D721Med (cell line): ENCODE measurements around the gene HOXB9.

ENCODE experiments used
- DNase-seq: peaks from one replicate; pipeline ENCODE4 v3.0.0; 2011; ENCODE audit warnings: low spot score; ENCODE audit not compliant: insufficient read length
- FAIRE-seq: peaks from 2 replicates; lab custom pipeline; 2011; peaks lifted over from hg19 to GRCh38; lab: Jason Lieb, UNC
- CTCF ChIP-seq: IDR thresholded peaks from 2 replicates; pipeline ENCODE4 v1.5.1; 2012; ENCODE audit warnings: mild to moderate bottlenecking, control low read depth; ENCODE audit not compliant: insufficient read depth; ENCODE audit errors: missing control alignments

Gene HOXB9

GRCh38 chr17:48601539-48602425 is 24.4 kb downstream of the HOXB9 start:
- no peak for TF ChIP-seq CTCF
- FAIRE-seq (no peak), DNase-seq (no peak)

GRCh38 chr17:48601207-48601538 is 25.0 kb downstream of the HOXB9 start:
- DNase-seq (no peak), FAIRE-seq (no peak)
- no peak for TF ChIP-seq CTCF

- DNase-seq (no peak), FAIRE-seq (no peak)
- TF ChIP-seq CTCF = no peak
Observed at GRCh38 chr17:48600244-48601098, 25.7 kb downstream of the HOXB9 start.

GRCh38 chr17:48599354-48599753 is 26.8 kb downstream of the HOXB9 start:
- DNase-seq = no peak
- FAIRE-seq = no peak
- TF ChIP-seq CTCF = no peak

GRCh38 chr17:48598736-48599135 is 27.4 kb downstream of the HOXB9 start:
- FAIRE-seq = no peak
- TF ChIP-seq CTCF = no peak
- no peak for DNase-seq

GRCh38 chr17:48597778-48598631 is 28.2 kb downstream of the HOXB9 start:
- DNase-seq (no peak), FAIRE-seq (no peak)
- TF ChIP-seq CTCF = no peak
